Endothelial cell of umbilical vein (primary cell): ENCODE results near the gene PPP1R16B. TPM values are rescaled to one million over a fixed set of nuclear protein-coding genes. Genes with fewer than 3 reads are reported as not detected.

Experiments
- BruUV-seq: library from RNA; stranded (reverse); fragments of 400-500 nt; replicated peaks from 2 replicates; lab custom pipeline; 2021; lab: Mats Ljungman, UMichigan
- CTCF ChIA-PET: fragments of 300-600, 350-600 bp; sonication (Branson Sonifier 250); formaldehyde crosslinking; loops from one replicate; lab custom pipeline; 2021; ENCODE audit warnings: antibody characterized with exemption, inconsistent platforms; lab: Charles Lee
- POLR2A ChIA-PET: fragments of 300-600, 350-600 bp; sonication (Branson Sonifier 250); formaldehyde crosslinking; loops from one replicate; lab custom pipeline; 2021; ENCODE audit warnings: antibody characterized with exemption, inconsistent platforms; lab: Charles Lee
- DNase-seq: peaks from one replicate; pipeline ENCODE4 v3.0.0-alpha.2; 2011; ENCODE audit warnings: low read depth, low spot score
- FAIRE-seq: peaks from 2 replicates; lab custom pipeline; 2011; peaks lifted over from hg19 to GRCh38; lab: Jason Lieb, UNC
- H2AFZ ChIP-seq: 2 replicates; pipeline ENCODE4 v1.6.0; 2012; ENCODE audit warnings: low read depth, low read length, control low read depth, inconsistent platforms
- H3K27ac ChIP-seq: 2 replicates; pipeline ENCODE4 v1.5.1; 2011; ENCODE audit warnings: low read depth, mild to moderate bottlenecking, control low read depth, low read length, moderate library complexity; ENCODE audit not compliant: insufficient read depth
- H3K27me3 ChIP-seq, 2 experiments: 2 replicates each; pipeline versions ENCODE4 v1.6.0 to v1.6.1; 2011; ENCODE audit warnings: low read length in 2 of 2, mixed read lengths in 1 of 2; ENCODE audit not compliant: control insufficient read depth in 2 of 2, insufficient read depth in 2 of 2
- H3K36me3 ChIP-seq, 2 experiments: 2 replicates in 1 of 2; 3 replicates in 1 of 2; pipeline ENCODE4 v1.5.1; 2011; ENCODE audit warnings: low read length in 2 of 2, mild to moderate bottlenecking in 1 of 2, moderate library complexity in 1 of 2; ENCODE audit not compliant: control insufficient read depth in 2 of 2, insufficient read depth in 2 of 2; ENCODE audit errors: extremely low read depth in 1 of 2
- H3K4me1 ChIP-seq: 3 replicates; pipeline ENCODE4 v1.5.1; 2011; ENCODE audit warnings: mild to moderate bottlenecking, low read length; ENCODE audit not compliant: control insufficient read depth, insufficient read depth; ENCODE audit errors: extremely low read depth
- H3K4me2 ChIP-seq: 2 replicates; pipeline ENCODE4 v1.6.1; 2011; ENCODE audit warnings: low read length, control low read depth, mixed read lengths; ENCODE audit not compliant: insufficient read depth
- H3K4me3 ChIP-seq, 3 experiments: fragments of 200-600 bp in 1 of 3; sonication (generic), shearing (Covaris generic) in 1 of 3; replicated peaks in 1 of 3; 2 replicates each; pipeline ENCODE4 v1.5.1; 2011 to 2016; ENCODE audit warnings: control low read depth in 3 of 3, low read length in 3 of 3, mild to moderate bottlenecking in 2 of 3, inconsistent platforms in 1 of 3, low read depth in 1 of 3, moderate library complexity in 1 of 3; ENCODE audit not compliant: insufficient read depth in 1 of 3
- H3K79me2 ChIP-seq: 2 replicates; pipeline ENCODE4 v1.6.0; 2012; ENCODE audit warnings: low read length, inconsistent platforms; ENCODE audit not compliant: control insufficient read depth, insufficient read depth
- H3K9ac ChIP-seq: replicated peaks from 2 replicates; pipeline ENCODE3; 2011; ENCODE audit warnings: low read length, control low read depth; ENCODE audit not compliant: insufficient read depth; ENCODE audit errors: extremely low read depth
- H3K9me1 ChIP-seq: replicated peaks from 3 replicates; pipeline ENCODE4 v1.6.0; 2011; ENCODE audit warnings: mild to moderate bottlenecking, low read length; ENCODE audit not compliant: control insufficient read depth, insufficient read depth; ENCODE audit errors: extremely low read depth
- H3K9me3 ChIP-seq: replicated peaks from 2 replicates; pipeline ENCODE4 v1.5.1; 2012; ENCODE audit warnings: low read length, inconsistent platforms; ENCODE audit not compliant: control insufficient read depth, insufficient read depth
- H4K20me1 ChIP-seq: replicated peaks from 2 replicates; pipeline ENCODE3; 2011; ENCODE audit warnings: mild to moderate bottlenecking, low read length; ENCODE audit not compliant: control insufficient read depth, insufficient read depth; ENCODE audit errors: extremely low read depth
- EZH2 ChIP-seq: IDR thresholded peaks from 2 replicates; pipeline ENCODE4 v1.6.1; 2012; ENCODE audit warnings: borderline replicate concordance, low read depth, mild to moderate bottlenecking, moderate library complexity, low read length, inconsistent platforms; ENCODE audit not compliant: severe bottlenecking
- FOS ChIP-seq: IDR thresholded peaks from 2 replicates; pipeline ENCODE4 v1.6.1; 2011; ENCODE audit warnings: mild to moderate bottlenecking, low read length, moderate library complexity, borderline replicate concordance; ENCODE audit not compliant: insufficient read depth
- GATA2 ChIP-seq: IDR thresholded peaks from 2 replicates; pipeline ENCODE4 v1.7.0; 2011; ENCODE audit warnings: low read depth, mild to moderate bottlenecking, moderate library complexity, mixed read lengths, low read length; ENCODE audit not compliant: insufficient read length, insufficient read depth
- JUN ChIP-seq: IDR thresholded peaks from 2 replicates; pipeline ENCODE4 v1.6.1; 2011; ENCODE audit warnings: borderline replicate concordance, low read depth; ENCODE audit not compliant: insufficient read length, insufficient read depth
- MYC ChIP-seq: IDR thresholded peaks from one replicate; pipeline ENCODE4 v1.6.1; 2011; ENCODE audit warnings: mild to moderate bottlenecking, low read depth, low read length
- POLR2A ChIP-seq: IDR thresholded peaks from 2 replicates; pipeline ENCODE4 v1.6.1; 2012; ENCODE audit warnings: low read depth, mild to moderate bottlenecking, control low read depth, low read length
- POLR2AphosphoS5 ChIP-seq: IDR thresholded peaks from 2 replicates; pipeline ENCODE4 v1.6.1; 2012; ENCODE audit warnings: low read depth, mild to moderate bottlenecking, control low read depth, low read length, moderate library complexity; ENCODE audit not compliant: insufficient read depth
- dilution Hi-C: fragments of 300-500 bp; cut with MboI; formaldehyde crosslinking; loops from one replicate; pipeline ENCODE4 v1.15.0; 2019; ENCODE audit warnings: low sequenced_read_pairs; ENCODE audit not compliant: extremely low pct_ligation_motif_present
- intact Hi-C: fragments of 100-400 bp; cut with micrococcal nuclease; formaldehyde crosslinking; loops from one replicate; pipeline ENCODE4 v1.10.0; 2022
- polyA plus RNA-seq, 4 experiments: library from polyadenylated mRNA; depleted of rRNA in 3 of 4; stranded (reverse) in 3 of 4; unstranded in 1 of 4; fragments of >200 nt; gene quantifications; 2 replicates each; pipeline versions ENCODE4 v1.2.1 to v1.2.3, GENCODE V29; 2011 to 2012; ENCODE audit warnings: missing spikeins in 1 of 4
- total RNA-seq: library from RNA; stranded (reverse); gene quantifications from 2 replicates; pipeline ENCODE4 v1.2.3, GENCODE V29; 2021
- TF ChIP-seq, protein P1 (sequence below), 2 donors: IDR thresholded peaks; 1 replicate in 1 of 2; 2 replicates in 1 of 2; pipeline ENCODE4 v1.5.1; 2011; ENCODE audit warnings: low read length in 2 of 2, mild to moderate bottlenecking in 2 of 2, moderate library complexity in 2 of 2, control low read depth in 1 of 2, inconsistent platforms in 1 of 2, low read depth in 1 of 2; ENCODE audit not compliant: insufficient read depth in 1 of 2; ENCODE audit errors: extremely low read depth in 1 of 2
- TF ChIP-seq, protein P2 (sequence below): IDR thresholded peaks from 2 replicates; pipeline ENCODE4 v1.6.1; 2011; ENCODE audit not compliant: insufficient read depth, insufficient read length

The PPP1R16B gene
- total and polyA plus RNA-seq, 2 donors (not counting 3 experiments of a cell fraction or from before 2014, with no cell fraction given), result 34.7 to 68.1 TPM

DNA sequence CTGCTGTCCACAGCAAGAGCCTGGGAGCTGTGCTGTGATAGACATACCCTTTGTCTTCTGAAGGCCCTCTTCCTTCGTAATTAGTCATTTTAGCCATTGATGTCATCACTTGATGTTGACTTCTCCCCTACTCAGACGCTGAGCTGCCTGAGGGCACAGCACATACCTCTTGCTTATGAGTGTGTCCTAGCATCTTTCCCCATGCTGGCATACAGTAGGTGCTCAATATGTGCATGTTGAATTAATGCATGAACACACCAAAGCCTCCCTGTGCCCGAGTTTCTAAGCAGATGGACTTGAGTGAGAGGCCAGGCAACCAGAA lies 85.0 kb downstream of the PPP1R16B start:
- intact Hi-C loops (no loop called here), dilution Hi-C loops (no loop called here)
- H3K79me2 ChIP-seq, result no peaks in the 10 kb centered on the region
- no peak overlapping the region for H3K27ac ChIP-seq
- H3K27me3 ChIP-seq, result no peaks in the 10 kb centered on the region
- no peaks in the 10 kb centered on the region for H3K4me1 ChIP-seq
- no peaks in the 10 kb centered on the region for H3K9me3 ChIP-seq
- no peak overlapping the region for H3K4me2 ChIP-seq
- no peak overlapping the region for H3K9ac ChIP-seq
- no peak overlapping the region for H3K4me3 ChIP-seq
- TF ChIP-seq, protein P1, sequence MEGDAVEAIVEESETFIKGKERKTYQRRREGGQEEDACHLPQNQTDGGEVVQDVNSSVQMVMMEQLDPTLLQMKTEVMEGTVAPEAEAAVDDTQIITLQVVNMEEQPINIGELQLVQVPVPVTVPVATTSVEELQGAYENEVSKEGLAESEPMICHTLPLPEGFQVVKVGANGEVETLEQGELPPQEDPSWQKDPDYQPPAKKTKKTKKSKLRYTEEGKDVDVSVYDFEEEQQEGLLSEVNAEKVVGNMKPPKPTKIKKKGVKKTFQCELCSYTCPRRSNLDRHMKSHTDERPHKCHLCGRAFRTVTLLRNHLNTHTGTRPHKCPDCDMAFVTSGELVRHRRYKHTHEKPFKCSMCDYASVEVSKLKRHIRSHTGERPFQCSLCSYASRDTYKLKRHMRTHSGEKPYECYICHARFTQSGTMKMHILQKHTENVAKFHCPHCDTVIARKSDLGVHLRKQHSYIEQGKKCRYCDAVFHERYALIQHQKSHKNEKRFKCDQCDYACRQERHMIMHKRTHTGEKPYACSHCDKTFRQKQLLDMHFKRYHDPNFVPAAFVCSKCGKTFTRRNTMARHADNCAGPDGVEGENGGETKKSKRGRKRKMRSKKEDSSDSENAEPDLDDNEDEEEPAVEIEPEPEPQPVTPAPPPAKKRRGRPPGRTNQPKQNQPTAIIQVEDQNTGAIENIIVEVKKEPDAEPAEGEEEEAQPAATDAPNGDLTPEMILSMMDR (IDR thresholded peaks at IDR 0.05; ENCODE audit: extremely low read depth in 1 of 2, insufficient read depth in 1 of 2, low read depth in 1 of 2, low read length in 2 of 2), result no peak
- TF ChIP-seq, protein P2, sequence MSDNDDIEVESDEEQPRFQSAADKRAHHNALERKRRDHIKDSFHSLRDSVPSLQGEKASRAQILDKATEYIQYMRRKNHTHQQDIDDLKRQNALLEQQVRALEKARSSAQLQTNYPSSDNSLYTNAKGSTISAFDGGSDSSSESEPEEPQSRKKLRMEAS, result no peak
- no peak for TF ChIP-seq JUN
- no peak for TF ChIP-seq EZH2
- TF ChIP-seq FOS, result no peak
- no peak for TF ChIP-seq POLR2AphosphoS5
- TF ChIP-seq GATA2, result no peak
- no peak for TF ChIP-seq POLR2A
- TF ChIP-seq MYC, result no peak
- H4K20me1 ChIP-seq, result no peaks in the 10 kb centered on the region
- POLR2A ChIA-PET, result no interaction called here
- peaks cover 0 to 24% of the 10 kb centered on the region in 2 experiments for H3K36me3 ChIP-seq
- CTCF ChIA-PET, result interaction anchor here (1.0 to 1.2 kb wide), 2 partner anchors 12 to 232 kb away, joined by 3 read pairs; no protein-coding TSS in a partner anchor
- FAIRE-seq (no peak), DNase-seq (no peak)
- H3K9me1 ChIP-seq, result no peaks in the 10 kb centered on the region
- BruUV-seq, result no TSS peak
- no peak overlapping the region for H2AFZ ChIP-seq
